Right cardiac atrium (tissue), 5 donors: ENCODE results near the gene GPR17. TPM values are rescaled to one million over a fixed set of nuclear protein-coding genes. Genes with fewer than 3 reads are reported as not detected.

ENCODE experiments used
- ATAC-seq, 2 donors: fragments of 200-7000 bp; cut with Tn5 transposase; one replicate each; pipeline versions ENCODE4 v1.8.0 to v1.9.1; 2020; ENCODE audit warnings: moderate library complexity in 2 of 2, mild to moderate bottlenecking in 1 of 2
- DNase-seq, 3 donors: peaks; one replicate each; pipeline ENCODE4 v3.0.0-alpha.2; 2020
- H3K27ac ChIP-seq: one replicate; pipeline ENCODE4 v1.5.1; 2013; ENCODE audit warnings: mild to moderate bottlenecking, low read length, control low read depth, moderate library complexity
- H3K27me3 ChIP-seq: one replicate; pipeline ENCODE4 v1.6.1; 2013; ENCODE audit not compliant: control insufficient read depth, insufficient read depth
- H3K4me1 ChIP-seq: one replicate; pipeline ENCODE4 v1.6.1; 2013; ENCODE audit warnings: low read length; ENCODE audit not compliant: control insufficient read depth, insufficient read depth
- H3K4me3 ChIP-seq: one replicate; pipeline ENCODE4 v1.5.1; 2013; ENCODE audit warnings: low read length, control low read depth
- H3K9me3 ChIP-seq: one replicate; pipeline ENCODE4 v1.6.1; 2013; ENCODE audit warnings: low read length; ENCODE audit not compliant: control insufficient read depth
- WGBS: extraction: QIAGEN DNeasy Blood & Tissue Kit; methylation state at CpG from one replicate; pipeline ENCODE4 v1.1.7; 2013; 5-methylcytosine and 5-hydroxymethylcytosine counted together
- intact Hi-C, 4 donors: fragments of 100-400 bp; cut with DNase I; formaldehyde crosslinking; loops; one replicate each; pipeline versions ENCODE4 v1.11.0 to v1.14.0; 2022 to 2023
- polyA plus RNA-seq: library from polyadenylated mRNA; stranded (reverse); fragments of 200-250 nt; gene quantifications from one replicate; pipeline ENCODE4 v1.2.3, GENCODE V29; 2013
- total RNA-seq, 4 donors: library from RNA; stranded (reverse); fragmentation: NEBNext Ultra II Directional; extraction: Animal tissue kit (Norgen Biotek cat#: 25700); gene quantifications; one replicate each; pipeline ENCODE4 v1.2.1, GENCODE V29; 2021
- donor health status: healthy with polysubstance abuse.
- donor health status: DM: no; HTN: yes; CAD: no.
- donor health status: DM: no; HTN: no; CAD: no.
- donor health status: DM: no; HTN: yes; CAD: no; lungs with severe emphysema.
- donor health status: DM: yes; HTN: yes; CAD: no.

The GPR17 gene
- total and polyA plus RNA-seq, 5 donors = 0.31 to 4.0 (median 0.40) TPM; not detected in 2

- whole genome bisulfite sequencing = 82% methylated on average over 7 of the region's 7 CpGs
- intact Hi-C loops = no loop called here
- H3K4me1 ChIP-seq = no peaks in the 10 kb centered on the region
- no peaks in the 10 kb centered on the region for H3K9me3 ChIP-seq
- no peaks in the 10 kb centered on the region for H3K27me3 ChIP-seq
- ATAC-seq = no peak
- no peak for DNase-seq
- no peak overlapping the region for H3K4me3 ChIP-seq
- H3K27ac ChIP-seq = no peak overlapping the region
Observed at GRCh38 chr2:127618551-127619202, 27.3 kb upstream of the GPR17 start.

- Histone ChIP-seq H3K4me1 (no peaks in the 10 kb centered on the region), H3K27ac (no peak overlapping the region), H3K9me3 (no peaks in the 10 kb centered on the region), H3K27me3 (no peaks in the 10 kb centered on the region), H3K4me3 (no peak overlapping the region)
- intact Hi-C loops = no loop called here
- no peak for DNase-seq
- 96% methylated on average over 6 of the region's 6 CpGs for WGBS
- no peak for ATAC-seq
Observed at GRCh38 chr2:127619203-127619590, 26.8 kb upstream of the GPR17 start.

GRCh38 chr2:127619877-127620705, 25.9 kb upstream of the GPR17 start:
- H3K27ac ChIP-seq = no peak overlapping the region
- DNase-seq (no peak), ATAC-seq (no peak)
- no peaks in the 10 kb centered on the region for H3K4me1 ChIP-seq
- intact Hi-C loops = no loop called here
- H3K4me3 ChIP-seq = no peak overlapping the region
- H3K9me3 ChIP-seq = no peaks in the 10 kb centered on the region
- H3K27me3 ChIP-seq = no peaks in the 10 kb centered on the region
- WGBS = 82% methylated on average over 16 of the region's 16 CpGs

- H3K4me3 ChIP-seq = no peak overlapping the region
- no peak for DNase-seq
- ATAC-seq = no peak
- 67% methylated on average over 3 of the region's 3 CpGs for WGBS
- no peak overlapping the region for H3K27ac ChIP-seq
- H3K9me3 ChIP-seq = no peaks in the 10 kb centered on the region
- no peaks in the 10 kb centered on the region for H3K4me1 ChIP-seq
- intact Hi-C loops = no loop called here
- H3K27me3 ChIP-seq = no peaks in the 10 kb centered on the region
Observed at GRCh38 chr2:127620866-127621265, 25.1 kb upstream of the GPR17 start.

GRCh38 chr2:127621981-127622431, 23.9 kb upstream of the GPR17 start:
- DNase-seq (no peak), ATAC-seq (no peak)
- Histone ChIP-seq H3K4me3 (no peak overlapping the region), H3K9me3 (no peaks in the 10 kb centered on the region), H3K27ac (no peak overlapping the region), H3K4me1 (no peaks in the 10 kb centered on the region), H3K27me3 (no peaks in the 10 kb centered on the region)
- intact Hi-C loops = no loop called here
- 96% methylated on average over 15 of the region's 15 CpGs for WGBS

GRCh38 chr2:127622561-127623387, 23.2 kb upstream of the GPR17 start:
- ATAC-seq (no peak), DNase-seq (peak in 1 of 3 donors; percentile 51)
- Histone ChIP-seq H3K27ac (no peak overlapping the region), H3K9me3 (no peaks in the 10 kb centered on the region), H3K4me1 (no peaks in the 10 kb centered on the region), H3K4me3 (no peak overlapping the region), H3K27me3 (no peaks in the 10 kb centered on the region)
- WGBS = 92% methylated on average over 21 of the region's 21 CpGs
- intact Hi-C loops = no loop called here

- WGBS = 91% methylated on average over 38 of the region's 38 CpGs
Observed at GRCh38 chr2:127623388-127624319, 22.3 kb upstream of the GPR17 start.

GRCh38 chr2:127624320-127624755, 21.6 kb upstream of the GPR17 start:
- ATAC-seq (peak in 1 of 2 donors; percentile 1), DNase-seq (peak in 2 of 3 donors; percentile 20 to 22)
- Histone ChIP-seq H3K4me3 (no peak overlapping the region), H3K4me1 (no peaks in the 10 kb centered on the region), H3K27me3 (no peaks in the 10 kb centered on the region), H3K9me3 (no peaks in the 10 kb centered on the region), H3K27ac (no peak overlapping the region)
- intact Hi-C loops = no loop called here
- 90% methylated on average over 5 of the region's 5 CpGs for WGBS

More at GRCh38 chr2:127623388-127624319, 22.3 kb upstream of the GPR17 start:
- no peak overlapping the region for H3K27ac ChIP-seq
- ATAC-seq (peak in 1 of 2 donors; percentile 2), DNase-seq (peak; percentile 23 to 56 (median 37))
- intact Hi-C loops = no loop called here
- no peaks in the 10 kb centered on the region for H3K4me1 ChIP-seq
- no peaks in the 10 kb centered on the region for H3K9me3 ChIP-seq
- H3K4me3 ChIP-seq = no peak overlapping the region
- H3K27me3 ChIP-seq = no peaks in the 10 kb centered on the region

- no peak overlapping the region for H3K27ac ChIP-seq
- H3K4me1 ChIP-seq = no peaks in the 10 kb centered on the region
- no peak overlapping the region for H3K4me3 ChIP-seq
- no peaks in the 10 kb centered on the region for H3K9me3 ChIP-seq
- WGBS = 79% methylated on average over 23 of the region's 23 CpGs
- DNase-seq = peak in 2 of 3 donors; percentile 28 to 35
- peak in 1 of 2 donors; percentile 3 for ATAC-seq
- H3K27me3 ChIP-seq = no peaks in the 10 kb centered on the region
- intact Hi-C loops = no loop called here
Observed at GRCh38 chr2:127624756-127625571, 21.0 kb upstream of the GPR17 start.
